Smooth muscle cell of the coronary artery (primary cell): ENCODE data around the gene RBAK. TPM values are rescaled to one million over a fixed set of nuclear protein-coding genes. Genes with fewer than 3 reads are reported as not detected.

Experiments
- total RNA-seq: library from RNA; depleted of rRNA; stranded (reverse); fragments of >200 nt; gene quantifications from 2 replicates; pipeline ENCODE4 v1.2.3, GENCODE V29; 2014; ENCODE audit warnings: low replicate concordance

RBAK gene
- total RNA-seq: 2.9 and 6.5 TPM in 2 replicates

GRCh38 chr7:5045558-5046396, at the start of gene RBAK:
RBAK (plus strand) TSS chr7:5045860; CDS start chr7:5048077, 2,217 bp downstream.

Other genes with a start within 250 kb of the RBAK start
- gene PAPOLB, start 183.8 kb upstream of the RBAK start, total RNA-seq: 0.08 TPM in 1 of 2 replicates, not detected in the other
- gene RADIL, start 162.1 kb upstream of the RBAK start, total RNA-seq: 0.38 TPM in 1 of 2 replicates, not detected in the other
- not detected in 2 replicates for gene MMD2, start 86.7 kb upstream of the RBAK start, total RNA-seq
- gene WIPI2, start 144.4 kb downstream of the RBAK start, total RNA-seq: 60.7 and 77.0 TPM in 2 replicates
- gene SLC29A4, start 237.1 kb downstream of the RBAK start, total RNA-seq: 2.5 and 4.3 TPM in 2 replicates